ENCODE data around the gene HFE.

Gene HFE

DNA sequence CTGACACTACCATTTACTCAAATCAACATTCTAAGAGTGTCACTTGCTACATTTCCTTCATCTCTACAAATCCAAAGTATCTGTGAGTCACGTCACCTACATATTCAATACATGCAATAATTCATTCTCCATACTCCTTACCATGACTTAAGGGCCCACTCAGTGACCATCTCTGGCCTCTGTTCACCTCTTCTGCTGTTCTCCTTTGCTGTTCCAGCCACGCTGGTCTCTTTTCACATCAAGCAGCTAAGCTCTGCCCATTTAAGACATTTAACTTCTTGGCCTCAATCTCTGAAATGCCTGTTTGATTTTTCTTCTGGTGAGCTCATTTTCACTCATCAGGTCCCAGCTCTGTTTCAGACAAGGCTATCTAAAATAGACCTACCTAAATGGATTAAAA is 46.5 kb downstream of the HFE start:
- no peaks in the 10 kb centered on the region for H3K27me3 ChIP-seq (replicated peaks)
- H3K27ac ChIP-seq = no peak overlapping the region
- TF ChIP-seq, protein P1, sequence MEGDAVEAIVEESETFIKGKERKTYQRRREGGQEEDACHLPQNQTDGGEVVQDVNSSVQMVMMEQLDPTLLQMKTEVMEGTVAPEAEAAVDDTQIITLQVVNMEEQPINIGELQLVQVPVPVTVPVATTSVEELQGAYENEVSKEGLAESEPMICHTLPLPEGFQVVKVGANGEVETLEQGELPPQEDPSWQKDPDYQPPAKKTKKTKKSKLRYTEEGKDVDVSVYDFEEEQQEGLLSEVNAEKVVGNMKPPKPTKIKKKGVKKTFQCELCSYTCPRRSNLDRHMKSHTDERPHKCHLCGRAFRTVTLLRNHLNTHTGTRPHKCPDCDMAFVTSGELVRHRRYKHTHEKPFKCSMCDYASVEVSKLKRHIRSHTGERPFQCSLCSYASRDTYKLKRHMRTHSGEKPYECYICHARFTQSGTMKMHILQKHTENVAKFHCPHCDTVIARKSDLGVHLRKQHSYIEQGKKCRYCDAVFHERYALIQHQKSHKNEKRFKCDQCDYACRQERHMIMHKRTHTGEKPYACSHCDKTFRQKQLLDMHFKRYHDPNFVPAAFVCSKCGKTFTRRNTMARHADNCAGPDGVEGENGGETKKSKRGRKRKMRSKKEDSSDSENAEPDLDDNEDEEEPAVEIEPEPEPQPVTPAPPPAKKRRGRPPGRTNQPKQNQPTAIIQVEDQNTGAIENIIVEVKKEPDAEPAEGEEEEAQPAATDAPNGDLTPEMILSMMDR (IDR thresholded peaks at IDR 0.05; ENCODE audit: low read depth, low read length, missing control alignments) = no peak
- H3K4me3 ChIP-seq (ENCODE audit: low read depth, low read length) = no peak overlapping the region
- H3K36me3 ChIP-seq (replicated peaks) = peaks cover 5% of the 10 kb centered on the region
- DNase-seq = no peak
- in situ Hi-C loops (cut with HindIII; ENCODE audit: low pct_ligation_motif_present, low sequenced_read_pairs) = no loop called here

DNA sequence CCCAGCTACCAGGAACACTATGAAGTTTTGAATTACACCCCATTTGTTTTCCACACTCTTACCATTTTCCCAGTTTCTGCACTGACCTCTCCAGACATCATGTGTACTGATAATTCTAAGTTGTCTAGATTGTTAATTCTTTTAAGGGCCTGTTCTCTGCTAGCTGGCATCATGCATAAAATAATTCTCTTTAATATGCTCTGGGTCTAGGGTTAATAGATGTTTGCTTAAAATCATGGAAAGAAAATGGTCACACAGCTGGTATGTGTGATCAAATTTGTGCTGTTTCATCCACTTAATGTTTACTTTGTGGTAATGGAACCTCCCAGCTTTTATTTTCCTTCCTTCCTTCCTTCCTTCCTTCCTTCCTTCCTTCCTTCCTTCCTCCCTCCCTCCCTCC is 49.1 kb downstream of the HFE start:
- Histone ChIP-seq H3K4me3 (ENCODE audit: low read depth, low read length) (no peak overlapping the region), H3K27me3 (replicated peaks) (no peaks in the 10 kb centered on the region), H3K27ac (no peak overlapping the region), H3K36me3 (replicated peaks) (peaks cover 3% of the 10 kb centered on the region)
- no peak for DNase-seq
- in situ Hi-C loops (cut with HindIII; ENCODE audit: low pct_ligation_motif_present, low sequenced_read_pairs) = no loop called here
- TF ChIP-seq, protein P1 (IDR thresholded peaks at IDR 0.05; ENCODE audit: low read depth, low read length, missing control alignments) = no peak

DNA sequence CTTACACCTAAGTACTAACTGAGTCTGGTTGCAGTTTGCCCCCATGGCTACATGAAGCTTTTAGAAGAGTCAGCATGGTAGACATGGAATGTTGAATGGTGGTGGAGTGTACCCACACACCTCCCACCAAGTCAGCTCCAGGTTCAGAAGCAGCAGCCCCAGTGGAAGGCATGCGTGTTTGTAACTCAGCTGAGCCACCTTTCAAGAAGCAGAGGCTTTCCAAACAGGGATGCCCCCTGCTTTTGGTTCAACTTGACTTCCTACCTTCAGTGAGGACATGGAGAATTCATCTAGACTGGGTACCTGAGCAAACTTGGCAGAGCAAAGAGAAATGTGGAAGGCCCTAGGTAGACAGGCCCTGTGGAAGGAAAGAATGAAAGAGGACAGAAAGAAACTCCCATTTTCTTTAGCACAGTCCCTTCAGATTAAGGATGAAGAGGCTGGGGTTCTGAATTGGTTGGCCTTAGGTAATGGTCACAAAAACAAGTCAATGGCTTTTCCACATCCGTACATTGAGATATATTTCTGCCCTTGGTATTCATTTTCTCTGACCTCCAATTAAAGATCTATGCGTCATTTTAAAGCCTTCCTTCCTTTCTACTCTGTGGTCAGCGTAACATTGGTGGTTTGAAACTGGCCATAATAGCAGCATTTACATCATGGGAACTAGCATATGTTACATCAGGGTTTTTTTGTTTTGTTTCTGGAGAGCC is 53.2 kb downstream of the HFE start:
- in situ Hi-C loops (cut with HindIII; ENCODE audit: low pct_ligation_motif_present, low sequenced_read_pairs) = no loop called here
- Histone ChIP-seq H3K27me3 (replicated peaks) (no peaks in the 10 kb centered on the region), H3K36me3 (replicated peaks) (peaks cover 3% of the 10 kb centered on the region), H3K27ac (no peak overlapping the region), H3K4me3 (ENCODE audit: low read depth, low read length) (no peak overlapping the region)
- DNase-seq = no peak
- TF ChIP-seq, protein P1 (IDR thresholded peaks at IDR 0.05; ENCODE audit: low read depth, low read length, missing control alignments) = no peak

DNA sequence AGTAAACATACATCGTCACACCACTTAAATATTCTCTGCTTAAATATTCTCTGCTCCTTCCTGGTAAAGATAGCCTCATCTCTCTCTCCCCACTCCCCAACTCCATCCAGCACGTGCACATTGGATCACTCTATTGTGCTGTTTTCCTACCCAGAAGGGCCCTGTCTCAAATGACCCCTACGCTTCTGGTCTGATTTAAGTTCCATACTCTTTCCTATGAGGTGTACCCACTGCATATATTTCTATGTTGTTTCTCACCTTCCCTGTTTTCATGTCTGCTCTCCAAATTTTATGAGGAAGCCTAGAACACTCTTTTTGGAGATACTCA is 53.7 kb downstream of the HFE start:
- no peak for DNase-seq
- H3K27ac ChIP-seq = no peak overlapping the region
- H3K27me3 ChIP-seq (replicated peaks) = no peaks in the 10 kb centered on the region
- TF ChIP-seq, protein P1 (IDR thresholded peaks at IDR 0.05; ENCODE audit: low read depth, low read length, missing control alignments) = no peak
- H3K4me3 ChIP-seq (ENCODE audit: low read depth, low read length) = no peak overlapping the region
- peaks cover 3% of the 10 kb centered on the region for H3K36me3 ChIP-seq (replicated peaks)
- in situ Hi-C loops (cut with HindIII; ENCODE audit: low pct_ligation_motif_present, low sequenced_read_pairs) = no loop called here

DNA sequence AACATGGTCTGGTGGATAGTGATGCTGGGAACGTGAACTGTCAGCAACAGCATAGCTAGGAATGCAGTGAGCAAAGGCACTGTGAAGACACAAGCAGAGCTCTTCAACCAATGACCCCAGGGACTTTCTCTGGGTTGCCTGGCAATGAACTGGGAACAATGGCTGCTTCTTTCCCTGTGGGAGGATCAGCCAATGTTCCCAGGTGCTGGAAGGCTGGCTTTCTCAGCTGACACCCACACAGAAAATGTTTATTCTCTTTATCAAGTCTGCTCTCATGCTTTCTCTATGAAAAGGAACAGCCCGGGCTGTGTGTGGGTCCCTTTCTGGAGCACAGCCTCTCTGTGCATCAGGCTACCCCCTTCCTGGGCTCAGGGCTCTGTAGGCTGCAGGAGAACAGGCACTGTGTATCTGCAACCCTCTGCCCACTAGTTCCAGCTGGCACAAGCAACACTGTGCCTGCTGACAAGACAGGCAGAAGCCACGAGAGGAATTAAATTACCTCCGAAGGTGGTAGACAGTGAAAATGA is 54.2 kb downstream of the HFE start:
- TF ChIP-seq, protein P1 (IDR thresholded peaks at IDR 0.05; ENCODE audit: low read depth, low read length, missing control alignments) = no peak
- no peak for DNase-seq
- Histone ChIP-seq H3K36me3 (replicated peaks) (peaks cover 3% of the 10 kb centered on the region), H3K27ac (no peak overlapping the region), H3K27me3 (replicated peaks) (no peaks in the 10 kb centered on the region), H3K4me3 (ENCODE audit: low read depth, low read length) (no peak overlapping the region)
- in situ Hi-C loops (cut with HindIII; ENCODE audit: low pct_ligation_motif_present, low sequenced_read_pairs) = no loop called here

DNA sequence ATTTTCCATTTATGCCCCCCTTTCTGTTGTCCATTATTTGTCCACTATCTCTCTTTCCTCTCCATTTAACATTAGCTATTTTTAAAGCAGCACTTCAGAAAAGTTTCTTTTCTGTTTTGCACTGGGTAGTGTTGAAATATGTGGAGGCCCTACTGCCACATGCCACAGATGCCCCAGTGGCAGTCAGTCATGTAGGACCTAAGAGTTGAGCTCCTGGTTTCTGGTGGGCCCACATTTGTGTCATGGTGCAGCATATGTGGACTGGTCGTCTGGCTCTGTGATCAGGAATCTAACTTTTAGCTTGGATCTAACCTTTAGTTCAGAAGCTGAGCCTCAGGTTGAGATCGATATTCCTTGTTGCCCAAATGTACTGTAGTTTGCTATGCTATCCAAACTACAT is 54.8 kb downstream of the HFE start:
- Histone ChIP-seq H3K36me3 (replicated peaks) (peaks cover 3% of the 10 kb centered on the region), H3K4me3 (ENCODE audit: low read depth, low read length) (no peak overlapping the region), H3K27me3 (replicated peaks) (no peaks in the 10 kb centered on the region), H3K27ac (no peak overlapping the region)
- in situ Hi-C loops (cut with HindIII; ENCODE audit: low pct_ligation_motif_present, low sequenced_read_pairs) = no loop called here
- TF ChIP-seq, protein P1 (IDR thresholded peaks at IDR 0.05; ENCODE audit: low read depth, low read length, missing control alignments) = no peak
- DNase-seq = no peak

All from brain microvascular endothelial cell (primary cell).